ENCODE measurements around the gene NUDT8.

DNA sequence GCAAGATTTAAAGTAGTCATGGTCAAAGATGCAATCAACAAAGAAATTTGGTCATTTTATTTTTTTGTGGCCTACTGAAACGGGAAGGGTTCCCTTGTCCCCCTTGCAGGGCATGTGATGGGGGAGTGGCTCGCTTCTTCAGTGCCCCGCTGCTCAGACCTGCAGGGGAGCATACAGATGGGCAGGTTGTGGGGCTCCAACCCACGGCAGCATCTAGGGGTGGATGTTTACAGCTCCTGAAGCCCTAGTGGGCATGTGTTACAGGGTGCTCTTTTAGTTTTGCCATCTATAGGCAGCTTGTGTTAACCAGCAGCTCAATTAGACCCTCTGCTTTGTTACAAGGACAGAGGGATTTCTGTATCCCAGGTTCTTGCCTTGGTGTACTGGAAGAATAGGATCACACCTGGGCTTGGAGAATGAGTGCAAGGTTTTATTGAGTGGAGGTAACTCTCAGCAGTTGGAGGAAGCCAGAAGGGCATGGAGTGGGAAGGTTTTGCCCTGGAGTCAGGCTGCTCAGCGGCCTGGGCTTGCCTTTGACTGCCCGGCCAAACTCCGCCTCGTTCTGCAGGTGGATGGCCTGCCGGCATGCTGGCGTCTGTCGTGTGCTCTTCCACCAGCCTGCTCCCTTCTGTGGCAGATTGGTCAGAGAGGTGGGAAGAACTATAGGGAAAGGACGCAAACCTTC is 36.7 kb downstream of the NUDT8 start:
- TF ChIP-seq, protein P1, sequence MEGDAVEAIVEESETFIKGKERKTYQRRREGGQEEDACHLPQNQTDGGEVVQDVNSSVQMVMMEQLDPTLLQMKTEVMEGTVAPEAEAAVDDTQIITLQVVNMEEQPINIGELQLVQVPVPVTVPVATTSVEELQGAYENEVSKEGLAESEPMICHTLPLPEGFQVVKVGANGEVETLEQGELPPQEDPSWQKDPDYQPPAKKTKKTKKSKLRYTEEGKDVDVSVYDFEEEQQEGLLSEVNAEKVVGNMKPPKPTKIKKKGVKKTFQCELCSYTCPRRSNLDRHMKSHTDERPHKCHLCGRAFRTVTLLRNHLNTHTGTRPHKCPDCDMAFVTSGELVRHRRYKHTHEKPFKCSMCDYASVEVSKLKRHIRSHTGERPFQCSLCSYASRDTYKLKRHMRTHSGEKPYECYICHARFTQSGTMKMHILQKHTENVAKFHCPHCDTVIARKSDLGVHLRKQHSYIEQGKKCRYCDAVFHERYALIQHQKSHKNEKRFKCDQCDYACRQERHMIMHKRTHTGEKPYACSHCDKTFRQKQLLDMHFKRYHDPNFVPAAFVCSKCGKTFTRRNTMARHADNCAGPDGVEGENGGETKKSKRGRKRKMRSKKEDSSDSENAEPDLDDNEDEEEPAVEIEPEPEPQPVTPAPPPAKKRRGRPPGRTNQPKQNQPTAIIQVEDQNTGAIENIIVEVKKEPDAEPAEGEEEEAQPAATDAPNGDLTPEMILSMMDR (conservative IDR thresholded peaks at IDR 0.05; ENCODE audit: low read depth in 2 of 2), result no peak
- TF ChIP-seq POLR2AphosphoS5 (IDR thresholded peaks at IDR 0.05; ENCODE audit: low read depth) (no peak), EZH2 (IDR thresholded peaks at IDR 0.05; ENCODE audit: low read depth, unreplicated experiment) (no peak), CREB1 (CRISPR knock-in tag; IDR thresholded peaks at IDR 0.05; ENCODE audit: low read depth) (no peak), STAT1 (IDR thresholded peaks at IDR 0.05; ENCODE audit: unreplicated experiment) (no peak), ZNF114 (CRISPR knock-in tag; IDR thresholded peaks at IDR 0.05) (no peak), NANOG (IDR thresholded peaks at IDR 0.05; ENCODE audit: borderline replicate concordance) (no peak), EZH2phosphoT487 (IDR thresholded peaks at IDR 0.05; ENCODE audit: unreplicated experiment) (no peak)
- TF ChIP-seq, protein P2, sequence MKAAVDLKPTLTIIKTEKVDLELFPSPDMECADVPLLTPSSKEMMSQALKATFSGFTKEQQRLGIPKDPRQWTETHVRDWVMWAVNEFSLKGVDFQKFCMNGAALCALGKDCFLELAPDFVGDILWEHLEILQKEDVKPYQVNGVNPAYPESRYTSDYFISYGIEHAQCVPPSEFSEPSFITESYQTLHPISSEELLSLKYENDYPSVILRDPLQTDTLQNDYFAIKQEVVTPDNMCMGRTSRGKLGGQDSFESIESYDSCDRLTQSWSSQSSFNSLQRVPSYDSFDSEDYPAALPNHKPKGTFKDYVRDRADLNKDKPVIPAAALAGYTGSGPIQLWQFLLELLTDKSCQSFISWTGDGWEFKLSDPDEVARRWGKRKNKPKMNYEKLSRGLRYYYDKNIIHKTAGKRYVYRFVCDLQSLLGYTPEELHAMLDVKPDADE (IDR thresholded peaks at IDR 0.05), result no peak
- TF ChIP-seq, protein P3, sequence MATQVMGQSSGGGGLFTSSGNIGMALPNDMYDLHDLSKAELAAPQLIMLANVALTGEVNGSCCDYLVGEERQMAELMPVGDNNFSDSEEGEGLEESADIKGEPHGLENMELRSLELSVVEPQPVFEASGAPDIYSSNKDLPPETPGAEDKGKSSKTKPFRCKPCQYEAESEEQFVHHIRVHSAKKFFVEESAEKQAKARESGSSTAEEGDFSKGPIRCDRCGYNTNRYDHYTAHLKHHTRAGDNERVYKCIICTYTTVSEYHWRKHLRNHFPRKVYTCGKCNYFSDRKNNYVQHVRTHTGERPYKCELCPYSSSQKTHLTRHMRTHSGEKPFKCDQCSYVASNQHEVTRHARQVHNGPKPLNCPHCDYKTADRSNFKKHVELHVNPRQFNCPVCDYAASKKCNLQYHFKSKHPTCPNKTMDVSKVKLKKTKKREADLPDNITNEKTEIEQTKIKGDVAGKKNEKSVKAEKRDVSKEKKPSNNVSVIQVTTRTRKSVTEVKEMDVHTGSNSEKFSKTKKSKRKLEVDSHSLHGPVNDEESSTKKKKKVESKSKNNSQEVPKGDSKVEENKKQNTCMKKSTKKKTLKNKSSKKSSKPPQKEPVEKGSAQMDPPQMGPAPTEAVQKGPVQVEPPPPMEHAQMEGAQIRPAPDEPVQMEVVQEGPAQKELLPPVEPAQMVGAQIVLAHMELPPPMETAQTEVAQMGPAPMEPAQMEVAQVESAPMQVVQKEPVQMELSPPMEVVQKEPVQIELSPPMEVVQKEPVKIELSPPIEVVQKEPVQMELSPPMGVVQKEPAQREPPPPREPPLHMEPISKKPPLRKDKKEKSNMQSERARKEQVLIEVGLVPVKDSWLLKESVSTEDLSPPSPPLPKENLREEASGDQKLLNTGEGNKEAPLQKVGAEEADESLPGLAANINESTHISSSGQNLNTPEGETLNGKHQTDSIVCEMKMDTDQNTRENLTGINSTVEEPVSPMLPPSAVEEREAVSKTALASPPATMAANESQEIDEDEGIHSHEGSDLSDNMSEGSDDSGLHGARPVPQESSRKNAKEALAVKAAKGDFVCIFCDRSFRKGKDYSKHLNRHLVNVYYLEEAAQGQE (IDR thresholded peaks at IDR 0.05; ENCODE audit: unreplicated experiment), result no peak

Data from GM23338 (cell line).